ENCODE data around the gene TOLLIP.

Gene TOLLIP

GRCh38 chr11:1339066-1339675 is 29.7 kb upstream of the TOLLIP start:
- TF ChIP-seq CTCF (IDR thresholded peaks at IDR 0.05; ENCODE audit: insufficient read depth, low read length) (no peak), SPI1 (IDR thresholded peaks at IDR 0.05; ENCODE audit: borderline replicate concordance, low read depth) (no peak), POLR2AphosphoS5 (IDR thresholded peaks at IDR 0.05; ENCODE audit: low read depth) (no peak), REST (IDR thresholded peaks at IDR 0.05; ENCODE audit: insufficient replicate concordance, low read depth) (no peak), GABPA (IDR thresholded peaks at IDR 0.05; ENCODE audit: low read depth) (no peak)
- DNase-seq (ENCODE audit: low read depth in 1 of 2, low spot score in 1 of 2), result no peak
- Histone ChIP-seq H3K4me3 (replicated peaks; ENCODE audit: insufficient read depth, low read length) (no peak overlapping the region), H3K27me3 (ENCODE audit: insufficient read depth, poor library complexity, severe bottlenecking) (peaks cover 3% of the 10 kb centered on the region), H3K27ac (replicated peaks) (no peak overlapping the region)

GRCh38 chr11:1338201-1339065 is 29.0 kb upstream of the TOLLIP start:
- Histone ChIP-seq H3K27me3 (ENCODE audit: insufficient read depth, poor library complexity, severe bottlenecking) (peaks cover 3% of the 10 kb centered on the region), H3K27ac (replicated peaks) (no peak overlapping the region)
- no peak for TF ChIP-seq SPI1 (IDR thresholded peaks at IDR 0.05; ENCODE audit: borderline replicate concordance, low read depth)
- TF ChIP-seq REST (IDR thresholded peaks at IDR 0.05; ENCODE audit: insufficient replicate concordance, low read depth), result no peak

GRCh38 chr11:1337647-1338007 is 28.2 kb upstream of the TOLLIP start:
- no peak for TF ChIP-seq SPI1 (IDR thresholded peaks at IDR 0.05; ENCODE audit: borderline replicate concordance, low read depth)
- TF ChIP-seq POLR2AphosphoS5 (IDR thresholded peaks at IDR 0.05; ENCODE audit: low read depth), result no peak
- no peak for TF ChIP-seq GABPA (IDR thresholded peaks at IDR 0.05; ENCODE audit: low read depth)
- no peak for TF ChIP-seq REST (IDR thresholded peaks at IDR 0.05; ENCODE audit: insufficient replicate concordance, low read depth)
- TF ChIP-seq CTCF (IDR thresholded peaks at IDR 0.05; ENCODE audit: insufficient read depth, low read length), result no peak
- DNase-seq (ENCODE audit: low read depth in 1 of 2, low spot score in 1 of 2), result no peak
- Histone ChIP-seq H3K27me3 (ENCODE audit: insufficient read depth, poor library complexity, severe bottlenecking) (no peaks in the 10 kb centered on the region), H3K4me3 (replicated peaks; ENCODE audit: insufficient read depth, low read length) (no peak overlapping the region), H3K27ac (replicated peaks) (no peak overlapping the region)

More at GRCh38 chr11:1338201-1339065, 29.0 kb upstream of the TOLLIP start:
- no peak for DNase-seq (ENCODE audit: low read depth in 1 of 2, low spot score in 1 of 2)
- no peak overlapping the region for H3K4me3 ChIP-seq (replicated peaks; ENCODE audit: insufficient read depth, low read length)
